Kidney epithelial cell (primary cell): ENCODE results near the gene PRR5. TPM values are rescaled to one million over a fixed set of nuclear protein-coding genes. Genes with fewer than 3 reads are reported as not detected.

ENCODE experiments used
- DNase-seq: peaks from one replicate; pipeline ENCODE4 v3.0.0-alpha.2; 2010; ENCODE audit warnings: low read depth
- H3K27me3 ChIP-seq: 2 replicates; pipeline ENCODE4 v1.6.0; 2011; ENCODE audit warnings: low read length; ENCODE audit not compliant: control insufficient read depth, insufficient read depth
- H3K36me3 ChIP-seq: 2 replicates; pipeline ENCODE4 v1.5.1; 2011; ENCODE audit warnings: low read length; ENCODE audit not compliant: control insufficient read depth, insufficient read depth
- H3K4me3 ChIP-seq: 2 replicates; pipeline ENCODE4 v1.5.1; 2011; ENCODE audit warnings: low read depth, mild to moderate bottlenecking, control low read depth, low read length
- total RNA-seq: library from RNA; depleted of rRNA; stranded (reverse); fragments of >200 nt; gene quantifications from 2 replicates; pipeline ENCODE4 v1.2.3, GENCODE V29; 2015
- TF ChIP-seq, protein P1 (sequence below): IDR thresholded peaks from 2 replicates; pipeline ENCODE4 v1.5.1; 2011; ENCODE audit warnings: mild to moderate bottlenecking, moderate library complexity, low read length, control low read depth, inconsistent platforms; ENCODE audit not compliant: insufficient read depth, poor library complexity, severe bottlenecking

The PRR5 gene
- total RNA-seq, 1 donor from 2014 or later, result 14.3 TPM

GRCh38 chr22:44754998-44755397 lies 53.0 kb downstream of the PRR5 start:
- TF ChIP-seq, protein P1, sequence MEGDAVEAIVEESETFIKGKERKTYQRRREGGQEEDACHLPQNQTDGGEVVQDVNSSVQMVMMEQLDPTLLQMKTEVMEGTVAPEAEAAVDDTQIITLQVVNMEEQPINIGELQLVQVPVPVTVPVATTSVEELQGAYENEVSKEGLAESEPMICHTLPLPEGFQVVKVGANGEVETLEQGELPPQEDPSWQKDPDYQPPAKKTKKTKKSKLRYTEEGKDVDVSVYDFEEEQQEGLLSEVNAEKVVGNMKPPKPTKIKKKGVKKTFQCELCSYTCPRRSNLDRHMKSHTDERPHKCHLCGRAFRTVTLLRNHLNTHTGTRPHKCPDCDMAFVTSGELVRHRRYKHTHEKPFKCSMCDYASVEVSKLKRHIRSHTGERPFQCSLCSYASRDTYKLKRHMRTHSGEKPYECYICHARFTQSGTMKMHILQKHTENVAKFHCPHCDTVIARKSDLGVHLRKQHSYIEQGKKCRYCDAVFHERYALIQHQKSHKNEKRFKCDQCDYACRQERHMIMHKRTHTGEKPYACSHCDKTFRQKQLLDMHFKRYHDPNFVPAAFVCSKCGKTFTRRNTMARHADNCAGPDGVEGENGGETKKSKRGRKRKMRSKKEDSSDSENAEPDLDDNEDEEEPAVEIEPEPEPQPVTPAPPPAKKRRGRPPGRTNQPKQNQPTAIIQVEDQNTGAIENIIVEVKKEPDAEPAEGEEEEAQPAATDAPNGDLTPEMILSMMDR, result no peak
- DNase-seq, result no peak
- no peaks in the 10 kb centered on the region for H3K27me3 ChIP-seq
- no peaks in the 10 kb centered on the region for H3K36me3 ChIP-seq
- H3K4me3 ChIP-seq, result no peak overlapping the region

DNA sequence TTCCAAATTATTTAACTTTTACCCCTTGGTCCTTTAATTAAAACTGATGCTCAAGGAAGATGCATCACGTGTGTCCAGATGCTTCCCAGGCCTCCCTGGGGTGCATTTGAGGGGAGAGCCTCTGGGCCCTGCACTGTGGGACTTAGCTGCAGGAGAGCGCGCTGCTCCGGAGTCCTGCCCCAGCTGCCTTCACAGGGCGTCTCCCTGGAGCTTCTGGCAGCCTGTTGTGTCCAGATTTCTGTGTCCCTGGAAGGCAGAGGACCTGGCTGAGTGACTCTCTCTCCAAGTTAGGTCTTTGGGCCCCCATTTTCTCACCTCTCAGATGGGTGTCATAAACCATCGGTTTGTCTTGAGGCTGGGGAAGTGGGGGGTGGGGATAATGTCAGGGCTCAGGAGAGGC lies 53.4 kb downstream of the PRR5 start:
- no peak overlapping the region for H3K4me3 ChIP-seq
- no peaks in the 10 kb centered on the region for H3K36me3 ChIP-seq
- no peak for DNase-seq
- H3K27me3 ChIP-seq, result no peaks in the 10 kb centered on the region
- TF ChIP-seq, protein P1, result no peak

DNA sequence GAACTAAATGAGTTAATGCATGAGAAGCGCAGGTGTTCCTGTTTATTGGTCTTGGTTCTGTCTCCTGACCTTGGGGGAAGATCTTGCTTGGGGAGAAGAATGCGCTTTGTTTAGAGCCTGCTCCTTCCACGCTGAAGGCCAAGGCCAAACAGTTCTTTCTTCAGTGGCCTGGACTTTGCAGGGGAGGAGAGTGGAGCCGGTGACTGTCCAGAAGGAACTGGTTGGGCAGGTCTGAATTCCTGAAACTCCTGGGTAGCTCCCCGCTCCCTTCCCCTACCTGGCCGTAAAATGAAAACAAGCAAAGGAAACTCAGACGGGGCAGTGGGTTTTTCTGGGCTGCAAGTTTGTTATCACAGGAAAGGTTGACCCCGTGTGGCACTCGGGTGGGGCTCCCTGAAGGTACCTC lies 54.0 kb downstream of the PRR5 start:
- no peaks in the 10 kb centered on the region for H3K36me3 ChIP-seq
- no peaks in the 10 kb centered on the region for H3K27me3 ChIP-seq
- no peak overlapping the region for H3K4me3 ChIP-seq
- TF ChIP-seq, protein P1, result no peak
- no peak for DNase-seq

DNA sequence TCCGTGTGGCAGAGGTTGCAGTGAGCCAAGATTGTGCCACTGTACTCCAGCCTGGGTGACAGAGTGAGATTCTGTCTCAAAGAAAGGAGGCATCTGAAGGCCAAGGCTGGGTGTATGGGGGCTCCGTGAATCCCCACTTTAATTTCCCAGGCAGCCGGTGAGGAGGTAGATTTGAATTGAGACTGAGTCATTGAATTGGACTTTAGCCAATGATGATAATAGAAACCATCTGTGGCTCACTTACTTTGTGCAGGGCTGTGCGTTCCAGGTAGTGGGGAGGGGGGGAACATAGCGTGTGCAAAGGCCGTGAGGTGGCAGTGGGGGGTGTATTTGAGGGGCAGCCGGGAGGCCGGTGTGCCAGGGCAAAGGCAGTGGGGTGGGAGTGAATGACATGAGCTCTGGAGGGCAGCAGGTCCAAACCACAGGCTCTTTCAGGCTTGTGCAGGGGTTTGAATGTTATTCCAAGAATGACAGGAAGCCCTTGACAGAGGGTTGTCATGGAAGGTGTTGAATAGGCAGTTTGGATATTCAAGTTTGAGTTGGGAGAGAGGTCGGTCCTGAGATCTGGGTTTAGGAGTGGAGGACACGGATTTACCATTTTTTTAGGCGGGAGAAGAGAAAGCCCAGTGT lies 56.5 kb downstream of the PRR5 start:
- Histone ChIP-seq H3K4me3 (no peak overlapping the region), H3K36me3 (no peaks in the 10 kb centered on the region), H3K27me3 (no peaks in the 10 kb centered on the region)
- TF ChIP-seq, protein P1, result no peak
- no peak for DNase-seq

DNA sequence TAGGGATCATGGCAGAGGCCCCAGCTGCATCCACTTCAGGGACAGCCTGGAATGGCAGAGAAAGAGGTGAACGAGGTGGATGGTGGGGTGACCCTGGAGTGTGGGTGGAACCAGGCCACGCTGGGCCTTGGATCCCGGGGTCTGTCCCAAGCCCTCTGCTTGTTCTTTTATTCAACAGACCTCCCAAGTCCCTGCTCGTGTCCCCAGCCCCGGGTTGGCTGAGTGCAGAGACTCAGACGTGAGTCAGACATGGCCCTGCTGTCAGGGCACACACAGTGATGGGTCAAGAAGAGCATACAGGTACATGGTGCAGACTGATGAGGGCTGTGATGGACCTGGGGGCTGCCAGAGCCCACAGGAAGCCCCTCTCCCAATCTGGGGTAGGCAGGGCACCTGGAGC lies 57.0 kb downstream of the PRR5 start:
- no peaks in the 10 kb centered on the region for H3K36me3 ChIP-seq
- no peak overlapping the region for H3K4me3 ChIP-seq
- TF ChIP-seq, protein P1, result no peak
- DNase-seq, result no peak
- H3K27me3 ChIP-seq, result no peaks in the 10 kb centered on the region

DNA sequence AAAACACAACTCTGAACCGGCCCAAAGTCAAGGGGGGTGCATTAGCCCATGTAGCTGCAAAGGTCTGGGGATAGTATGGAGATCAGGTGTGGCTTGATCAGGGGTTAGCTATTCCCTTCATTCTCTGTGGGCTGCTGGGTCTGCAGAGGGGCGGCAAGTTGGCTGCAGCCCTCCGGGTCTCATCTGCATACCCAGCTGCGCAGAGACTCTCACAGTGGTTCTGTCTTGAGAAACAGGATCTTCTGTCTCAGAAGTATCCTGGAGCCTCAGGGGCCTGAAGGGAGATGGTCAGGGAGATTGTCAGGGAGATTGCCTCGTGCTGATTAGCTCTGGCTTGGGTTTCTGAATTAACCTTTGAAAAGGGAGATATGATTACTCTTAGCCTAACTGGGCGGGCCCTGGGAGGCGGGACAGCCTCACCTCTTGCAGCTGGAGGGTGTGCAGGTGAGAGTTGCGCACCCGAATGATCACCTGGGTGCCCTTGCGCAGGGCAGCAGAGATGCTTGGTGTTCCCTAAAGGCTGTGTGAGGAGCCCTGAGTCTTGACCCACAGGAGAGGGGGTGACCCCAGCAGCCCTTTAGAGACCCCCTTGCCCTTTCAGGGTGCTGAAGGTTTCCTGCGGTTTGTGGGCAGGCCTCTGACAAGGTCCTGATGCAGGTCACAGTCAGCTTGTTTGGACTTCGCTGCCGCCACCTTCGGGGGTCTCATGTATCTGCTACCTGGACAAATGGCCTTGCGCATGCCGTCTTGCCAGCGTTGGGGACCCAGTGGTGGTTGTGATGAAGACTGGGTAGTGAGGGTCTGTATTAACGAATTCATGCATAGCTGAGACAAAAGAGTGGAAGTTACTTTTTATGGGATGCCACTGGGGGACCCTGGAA lies 57.7 kb downstream of the PRR5 start:
- Histone ChIP-seq H3K27me3 (no peaks in the 10 kb centered on the region), H3K4me3 (no peak overlapping the region), H3K36me3 (no peaks in the 10 kb centered on the region)
- no peak for DNase-seq
- TF ChIP-seq, protein P1, result no peak
